DND-41 (cell line): ENCODE data around the gene ACSL6.
A peak's percentile ranks its signal among the peaks of the same experiment; 100 is the strongest.

Experiments
- ATAC-seq: fragments of 200-7000 bp; cut with Tn5 transposase; 3 replicates; pipeline ENCODE4 v1.9.1; 2021; ENCODE audit warnings: low read depth; ENCODE audit not compliant: insufficient read depth
- DNase-seq: peaks from one replicate; pipeline ENCODE4 v3.0.0-alpha.2; 2020
- H2AFZ ChIP-seq: 2 replicates; pipeline ENCODE4 v1.6.0; 2012; ENCODE audit warnings: low read depth, low read length
- H3K27ac ChIP-seq: 2 replicates; pipeline ENCODE4 v1.5.1; 2012; ENCODE audit warnings: low read length, inconsistent platforms
- H3K27me3 ChIP-seq: fragments of 200-600 bp; sonication (generic); 2 replicates; pipeline ENCODE4 v1.6.0; 2012; ENCODE audit warnings: low read length, mild to moderate bottlenecking, inconsistent platforms; ENCODE audit not compliant: insufficient read depth, poor library complexity
- H3K36me3 ChIP-seq: 2 replicates; pipeline ENCODE4 v1.5.1; 2012; ENCODE audit warnings: low read length, inconsistent platforms; ENCODE audit not compliant: insufficient read depth
- H3K4me1 ChIP-seq: 2 replicates; pipeline ENCODE4 v1.5.1; 2012; ENCODE audit warnings: mild to moderate bottlenecking, low read length; ENCODE audit not compliant: insufficient read depth
- H3K4me2 ChIP-seq: 2 replicates; pipeline ENCODE4 v1.6.0; 2012; ENCODE audit warnings: mild to moderate bottlenecking, moderate library complexity, low read length, inconsistent platforms; ENCODE audit not compliant: insufficient read depth
- H3K4me3 ChIP-seq, 2 experiments: fragments of 200-600 bp in 1 of 2; shearing (Covaris generic) in 1 of 2; 2 replicates each; pipeline ENCODE4 v1.5.1; 2012 to 2016; ENCODE audit warnings: inconsistent platforms in 2 of 2, low read length in 2 of 2, mild to moderate bottlenecking in 2 of 2, low read depth in 1 of 2, moderate library complexity in 1 of 2
- H3K79me2 ChIP-seq: 2 replicates; pipeline ENCODE4 v1.6.0; 2012; ENCODE audit warnings: low read length, inconsistent platforms; ENCODE audit not compliant: insufficient read depth
- H3K9ac ChIP-seq: 2 replicates; pipeline ENCODE4 v1.6.0; 2012; ENCODE audit warnings: low read depth, mild to moderate bottlenecking, inconsistent platforms, low read length, moderate library complexity
- H3K9me3 ChIP-seq: 2 replicates; pipeline ENCODE4 v1.5.1; 2012; ENCODE audit warnings: low read length, moderate library complexity, mild to moderate bottlenecking, inconsistent platforms; ENCODE audit not compliant: insufficient read depth, severe bottlenecking
- H4K20me1 ChIP-seq: 2 replicates; pipeline ENCODE4 v1.6.0; 2012; ENCODE audit warnings: low read length; ENCODE audit not compliant: insufficient read depth
- CTCF ChIP-seq: IDR thresholded peaks from 2 replicates; pipeline ENCODE4 v1.5.1; 2012; ENCODE audit warnings: borderline replicate concordance, low read length, moderate library complexity, mild to moderate bottlenecking; ENCODE audit not compliant: poor library complexity, severe bottlenecking; ENCODE audit errors: extremely low read depth
- EZH2 ChIP-seq: IDR thresholded peaks from 3 replicates; pipeline ENCODE4 v1.6.1; 2012; ENCODE audit warnings: borderline replicate concordance, low read depth, mild to moderate bottlenecking, moderate library complexity, low read length, inconsistent platforms; ENCODE audit not compliant: severe bottlenecking

The ACSL6 gene

GRCh38 chr5:132056610-132057497 is 45.4 kb upstream of the ACSL6 start:
- H3K27ac ChIP-seq, result no peak overlapping the region
- TF ChIP-seq EZH2 (no peak), CTCF (no peak)
- H3K9me3 ChIP-seq, result no peaks in the 10 kb centered on the region
- H3K27me3 ChIP-seq, result no peaks in the 10 kb centered on the region
- DNase-seq (peak; percentile 1), ATAC-seq (no peak)
- H3K9ac ChIP-seq, result no peak overlapping the region
- H4K20me1 ChIP-seq, result peaks cover 2% of the 10 kb centered on the region; the same call in 1 of the 2 replicates
- no peaks in the 10 kb centered on the region for H3K4me1 ChIP-seq
- H3K36me3 ChIP-seq, result no peaks in the 10 kb centered on the region
- no peaks in the 10 kb centered on the region for H3K79me2 ChIP-seq
- H3K4me3 ChIP-seq, result no peak overlapping the region
- H2AFZ ChIP-seq, result no peak overlapping the region
- no peak overlapping the region for H3K4me2 ChIP-seq

- no peak for TF ChIP-seq EZH2
- TF ChIP-seq CTCF, result no peak
Observed at GRCh38 chr5:132055808-132056609, 44.6 kb upstream of the ACSL6 start.

GRCh38 chr5:132055441-132055807 is 44.0 kb upstream of the ACSL6 start:
- TF ChIP-seq EZH2, result no peak
- TF ChIP-seq CTCF, result no peak
- Histone ChIP-seq H3K4me1 (no peaks in the 10 kb centered on the region), H3K4me3 (no peak overlapping the region), H3K27ac (no peak overlapping the region), H3K27me3 (no peaks in the 10 kb centered on the region), H3K9ac (no peak overlapping the region), H3K9me3 (no peaks in the 10 kb centered on the region), H4K20me1 (peaks cover under 1% of the 10 kb centered on the region; the same call in 1 of the 2 replicates), H3K36me3 (no peaks in the 10 kb centered on the region), H2AFZ (no peak overlapping the region), H3K79me2 (no peaks in the 10 kb centered on the region), H3K4me2 (no peak overlapping the region)
- DNase-seq, result no peak
- no peak for ATAC-seq

More at GRCh38 chr5:132055808-132056609, 44.6 kb upstream of the ACSL6 start:
- Histone ChIP-seq H2AFZ (no peak overlapping the region), H3K36me3 (no peaks in the 10 kb centered on the region), H3K4me1 (no peaks in the 10 kb centered on the region), H4K20me1 (peaks cover 2% of the 10 kb centered on the region; the same call in 1 of the 2 replicates), H3K79me2 (no peaks in the 10 kb centered on the region), H3K27ac (no peak overlapping the region), H3K4me3 (no peak overlapping the region), H3K9me3 (no peaks in the 10 kb centered on the region), H3K4me2 (no peak overlapping the region), H3K9ac (no peak overlapping the region), H3K27me3 (no peaks in the 10 kb centered on the region)
- peak; percentile 45 for DNase-seq
- peak; percentile 87 for ATAC-seq
